Measurements from ENCODE around the gene AGBL1. TPM values are rescaled to one million over a fixed set of nuclear protein-coding genes. Genes with fewer than 3 reads are reported as not detected.

AGBL1 gene
- total RNA-seq, 1 experiment from 2014 or later = not detected

GRCh38 chr15:86163816-86164215 lies 84.1 kb downstream of the AGBL1 start:
- DNase-seq (ENCODE audit: low spot score) = peak; percentile 6

- DNase-seq (ENCODE audit: low spot score) = peak; percentile 63
Measured at GRCh38 chr15:86164232-86164898, 84.7 kb downstream of the AGBL1 start.

GRCh38 chr15:86165265-86166211 lies 85.9 kb downstream of the AGBL1 start:
- peak; percentile 21 for DNase-seq (ENCODE audit: low spot score)

- DNase-seq (ENCODE audit: low spot score) = no peak
Measured at GRCh38 chr15:86167841-86168240, 88.2 kb downstream of the AGBL1 start.

GRCh38 chr15:86178845-86179244 lies 99.2 kb downstream of the AGBL1 start:
- DNase-seq (ENCODE audit: low spot score) = no peak

- DNase-seq (ENCODE audit: low spot score) = no peak
Measured at GRCh38 chr15:86183596-86184491, 104.2 kb downstream of the AGBL1 start.

GRCh38 chr15:86193716-86194380 lies 114.2 kb downstream of the AGBL1 start:
- DNase-seq (ENCODE audit: low spot score) = no peak

GRCh38 chr15:86197770-86198169 lies 118.1 kb downstream of the AGBL1 start:
- DNase-seq (ENCODE audit: low spot score) = no peak

GRCh38 chr15:86199467-86200145 lies 119.9 kb downstream of the AGBL1 start:
- no peak for DNase-seq (ENCODE audit: low spot score)

- DNase-seq (ENCODE audit: low spot score) = no peak
Measured at GRCh38 chr15:86201313-86202008, 121.8 kb downstream of the AGBL1 start.

GRCh38 chr15:86203462-86203861 lies 123.8 kb downstream of the AGBL1 start:
- DNase-seq (ENCODE audit: low spot score) = no peak

GRCh38 chr15:86205096-86205495 lies 125.4 kb downstream of the AGBL1 start:
- DNase-seq (ENCODE audit: low spot score) = no peak

GRCh38 chr15:86213420-86213819 lies 133.7 kb downstream of the AGBL1 start:
- DNase-seq (ENCODE audit: low spot score) = no peak

- no peak for DNase-seq (ENCODE audit: low spot score)
Measured at GRCh38 chr15:86213888-86214287, 134.2 kb downstream of the AGBL1 start.

- no peak for DNase-seq (ENCODE audit: low spot score)
Measured at GRCh38 chr15:86221119-86221518, 141.4 kb downstream of the AGBL1 start.

- no peak for DNase-seq (ENCODE audit: low spot score)
Measured at GRCh38 chr15:86229306-86229705, 149.6 kb downstream of the AGBL1 start.

- DNase-seq (ENCODE audit: low spot score) = no peak
Measured at GRCh38 chr15:86229936-86230335, 150.3 kb downstream of the AGBL1 start.

- DNase-seq (ENCODE audit: low spot score) = no peak
Measured at GRCh38 chr15:86231864-86232721, 152.4 kb downstream of the AGBL1 start.

GRCh38 chr15:86235667-86236066 lies 156.0 kb downstream of the AGBL1 start:
- no peak for DNase-seq (ENCODE audit: low spot score)

All from A172 (cell line).